Breast epithelium (tissue), 3 donors: ENCODE results near the gene OMA1.

ENCODE experiments used
- CTCF ChIP-seq, 3 donors: fragments of 450-650 bp; IDR thresholded peaks; one replicate each; pipeline ENCODE4 v1.5.1; 2016 to 2017; ENCODE audit warnings: antibody characterized with exemption in 3 of 3, mild to moderate bottlenecking in 3 of 3, moderate library complexity in 3 of 3
- POLR2A ChIP-seq: fragments of 450-650 bp; IDR thresholded peaks from one replicate; pipeline ENCODE4 v1.6.1; 2016; ENCODE audit warnings: antibody characterized with exemption, mild to moderate bottlenecking, moderate library complexity

GRCh38 chr1:58515794-58516401 is 30.6 kb downstream of the OMA1 start:
- TF ChIP-seq CTCF (IDR thresholded peaks at IDR 0.05) (peak; percentile 38 to 86 (median 85)), POLR2A (no peak)
